Measurements from ENCODE around the gene CSF3R. TPM values are rescaled to one million over a fixed set of nuclear protein-coding genes. Genes with fewer than 3 reads are reported as not detected.
A peak's percentile ranks its signal among the peaks of the same experiment; 100 is the strongest.

CSF3R gene
- total and polyA plus RNA-seq, 9 of the 15 experiments (the other 6 are each of a cell fraction or from before 2014, with no cell fraction given): 0.21 to 0.86 (median 0.40) TPM; not detected in 1

- TF ChIP-seq ZNF398 (CRISPR knock-in tag; IDR thresholded peaks at IDR 0.05) (no peak), HDGF (IDR thresholded peaks at IDR 0.05) (no peak), ZFP36 (IDR thresholded peaks at IDR 0.05; ENCODE audit: low read depth, low read length, partially characterized antibody) (no peak), ATF7 (IDR thresholded peaks at IDR 0.05) (0 out of 2 replicates have a peak, but pooled peaks have one; percentile 26)
- TF ChIP-seq, protein P1, sequence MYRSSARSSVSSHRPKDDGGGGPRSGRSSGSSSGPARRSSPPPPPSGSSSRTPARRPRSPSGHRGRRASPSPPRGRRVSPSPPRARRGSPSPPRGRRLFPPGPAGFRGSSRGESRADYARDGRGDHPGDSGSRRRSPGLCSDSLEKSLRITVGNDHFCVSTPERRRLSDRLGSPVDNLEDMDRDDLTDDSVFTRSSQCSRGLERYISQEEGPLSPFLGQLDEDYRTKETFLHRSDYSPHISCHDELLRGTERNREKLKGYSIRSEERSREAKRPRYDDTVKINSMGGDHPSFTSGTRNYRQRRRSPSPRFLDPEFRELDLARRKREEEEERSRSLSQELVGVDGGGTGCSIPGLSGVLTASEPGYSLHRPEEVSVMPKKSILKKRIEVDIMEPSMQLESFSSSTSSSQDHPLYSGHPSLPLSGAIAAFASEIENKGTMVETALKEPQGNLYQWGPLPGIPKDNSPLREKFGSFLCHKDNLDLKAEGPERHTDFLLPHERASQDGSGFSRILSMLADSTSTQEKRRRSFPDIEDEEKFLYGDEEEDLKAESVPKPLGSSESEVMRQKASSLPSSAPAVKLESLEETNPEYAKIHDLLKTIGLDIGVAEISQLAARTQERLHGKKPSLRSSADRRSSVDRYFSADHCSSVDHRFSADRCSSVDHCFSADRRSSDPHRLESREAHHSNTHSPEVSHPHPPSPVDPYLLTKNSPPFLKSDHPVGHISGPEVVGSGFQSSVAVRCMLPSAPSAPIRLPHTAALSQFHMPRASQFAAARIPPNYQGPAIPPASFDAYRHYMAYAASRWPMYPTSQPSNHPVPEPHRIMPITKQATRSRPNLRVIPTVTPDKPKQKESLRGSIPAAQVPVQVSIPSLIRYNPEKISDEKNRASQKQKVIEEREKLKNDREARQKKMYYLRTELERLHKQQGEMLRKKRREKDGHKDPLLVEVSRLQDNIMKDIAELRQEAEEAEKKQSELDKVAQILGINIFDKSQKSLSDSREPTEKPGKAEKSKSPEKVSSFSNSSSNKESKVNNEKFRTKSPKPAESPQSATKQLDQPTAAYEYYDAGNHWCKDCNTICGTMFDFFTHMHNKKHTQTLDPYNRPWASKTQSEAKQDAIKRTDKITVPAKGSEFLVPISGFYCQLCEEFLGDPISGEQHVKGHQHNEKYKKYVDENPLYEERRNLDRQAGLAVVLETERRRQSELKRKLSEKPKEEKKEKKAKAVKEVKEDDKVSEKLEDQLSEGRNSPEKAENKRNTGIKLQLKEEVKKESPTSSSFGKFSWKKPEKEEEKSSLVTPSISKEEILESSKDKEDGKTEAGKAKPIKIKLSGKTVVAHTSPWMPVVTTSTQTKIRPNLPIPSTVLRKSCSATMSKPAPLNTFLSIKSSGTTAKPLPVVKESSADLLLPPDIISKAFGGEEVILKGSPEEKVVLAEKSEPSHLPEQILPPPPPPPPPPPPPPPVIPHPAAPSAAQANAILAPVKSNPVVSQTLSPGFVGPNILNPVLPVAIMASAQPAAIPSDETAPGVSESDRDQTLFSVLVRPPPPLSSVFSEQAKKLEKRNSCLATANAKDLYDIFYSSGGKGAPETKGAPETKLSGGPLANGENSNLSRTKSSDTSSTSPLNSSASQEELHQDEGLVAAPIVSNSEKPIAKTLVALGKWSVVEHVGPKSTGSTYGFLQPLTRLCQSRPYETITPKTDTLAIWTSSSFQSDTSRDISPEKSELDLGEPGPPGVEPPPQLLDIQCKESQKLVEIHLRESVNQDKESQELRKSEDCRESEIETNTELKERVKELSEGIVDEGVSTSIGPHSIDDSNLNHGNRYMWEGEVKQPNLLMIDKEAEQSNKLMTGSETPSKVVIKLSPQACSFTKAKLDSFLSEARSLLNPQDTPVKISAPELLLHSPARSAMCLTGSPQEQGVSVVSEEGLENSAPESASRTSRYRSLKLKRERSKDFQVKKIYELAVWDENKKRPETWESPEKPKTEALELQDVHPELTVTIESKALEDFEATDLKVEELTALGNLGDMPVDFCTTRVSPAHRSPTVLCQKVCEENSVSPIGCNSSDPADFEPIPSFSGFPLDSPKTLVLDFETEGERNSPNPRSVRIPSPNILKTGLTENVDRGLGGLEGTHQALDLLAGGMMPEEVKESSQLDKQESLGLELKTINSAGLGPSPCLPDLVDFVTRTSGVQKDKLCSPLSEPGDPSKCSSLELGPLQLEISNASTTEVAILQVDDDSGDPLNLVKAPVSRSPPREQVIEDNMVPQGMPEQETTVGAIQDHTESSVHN (IDR thresholded peaks at IDR 0.05; ENCODE audit: borderline replicate concordance in 1 of 2, low read depth in 1 of 2): 0 out of 4 replicates have a peak, but pooled peaks of 1 of the 2 experiments have one; percentile 27
These were observed 23.7 kb upstream of the CSF3R start (continued) for GRCh38 chr1:36506276-36506920.

All from K562 (cell line).